Measurements from ENCODE around the gene PTPN20. TPM values are rescaled to one million over a fixed set of nuclear protein-coding genes. Genes with fewer than 3 reads are reported as not detected.

The PTPN20 gene
- total RNA-seq, 1 experiment from 2014 or later, result not detected

GRCh38 chr10:47033541-47034270 lies 122.5 kb downstream of the PTPN20 start:
- no peak for DNase-seq (ENCODE audit: low read depth)

GRCh38 chr10:47034441-47035051 lies 123.3 kb downstream of the PTPN20 start:
- no peak for DNase-seq (ENCODE audit: low read depth)

- no peak for DNase-seq (ENCODE audit: low read depth)
These were observed 124.1 kb downstream of the PTPN20 start for GRCh38 chr10:47035171-47035818.

- no peak for DNase-seq (ENCODE audit: low read depth)
These were observed 124.7 kb downstream of the PTPN20 start for GRCh38 chr10:47035819-47036337.

- no peak for DNase-seq (ENCODE audit: low read depth)
These were observed 125.5 kb downstream of the PTPN20 start for GRCh38 chr10:47036771-47037170.

GRCh38 chr10:47037654-47038425 lies 126.6 kb downstream of the PTPN20 start:
- no peak for DNase-seq (ENCODE audit: low read depth)

GRCh38 chr10:47038881-47039561 lies 127.8 kb downstream of the PTPN20 start:
- DNase-seq (ENCODE audit: low read depth), result no peak

- no peak for DNase-seq (ENCODE audit: low read depth)
These were observed 128.3 kb downstream of the PTPN20 start for GRCh38 chr10:47039562-47039913.

- DNase-seq (ENCODE audit: low read depth), result no peak
These were observed 128.8 kb downstream of the PTPN20 start for GRCh38 chr10:47040041-47040491.

GRCh38 chr10:47040681-47041080 lies 129.5 kb downstream of the PTPN20 start:
- no peak for DNase-seq (ENCODE audit: low read depth)

GRCh38 chr10:47041396-47042198 lies 130.4 kb downstream of the PTPN20 start:
- DNase-seq (ENCODE audit: low read depth), result no peak

GRCh38 chr10:47042199-47042473 lies 130.9 kb downstream of the PTPN20 start:
- DNase-seq (ENCODE audit: low read depth), result no peak

- DNase-seq (ENCODE audit: low read depth), result peak; percentile 18
These were observed 131.8 kb downstream of the PTPN20 start for GRCh38 chr10:47042780-47043750.

- no peak for DNase-seq (ENCODE audit: low read depth)
These were observed 132.8 kb downstream of the PTPN20 start for GRCh38 chr10:47043928-47044538.

GRCh38 chr10:47044741-47045140 lies 133.5 kb downstream of the PTPN20 start:
- DNase-seq (ENCODE audit: low read depth), result no peak

- no peak for DNase-seq (ENCODE audit: low read depth)
These were observed 134.2 kb downstream of the PTPN20 start for GRCh38 chr10:47045331-47045861.

- no peak for DNase-seq (ENCODE audit: low read depth)
These were observed 135.3 kb downstream of the PTPN20 start for GRCh38 chr10:47046321-47047126.

- no peak for DNase-seq (ENCODE audit: low read depth)
These were observed 135.9 kb downstream of the PTPN20 start for GRCh38 chr10:47047127-47047504.

Data from M059J (cell line).